Measurements from ENCODE around the gene PPP2R3C.
"Not testable (repeated sequence)": the region's sequence is repeated elsewhere in the genome, so short reads cannot be mapped to it uniquely, and the experiment has no call there.

Gene PPP2R3C

DNA sequence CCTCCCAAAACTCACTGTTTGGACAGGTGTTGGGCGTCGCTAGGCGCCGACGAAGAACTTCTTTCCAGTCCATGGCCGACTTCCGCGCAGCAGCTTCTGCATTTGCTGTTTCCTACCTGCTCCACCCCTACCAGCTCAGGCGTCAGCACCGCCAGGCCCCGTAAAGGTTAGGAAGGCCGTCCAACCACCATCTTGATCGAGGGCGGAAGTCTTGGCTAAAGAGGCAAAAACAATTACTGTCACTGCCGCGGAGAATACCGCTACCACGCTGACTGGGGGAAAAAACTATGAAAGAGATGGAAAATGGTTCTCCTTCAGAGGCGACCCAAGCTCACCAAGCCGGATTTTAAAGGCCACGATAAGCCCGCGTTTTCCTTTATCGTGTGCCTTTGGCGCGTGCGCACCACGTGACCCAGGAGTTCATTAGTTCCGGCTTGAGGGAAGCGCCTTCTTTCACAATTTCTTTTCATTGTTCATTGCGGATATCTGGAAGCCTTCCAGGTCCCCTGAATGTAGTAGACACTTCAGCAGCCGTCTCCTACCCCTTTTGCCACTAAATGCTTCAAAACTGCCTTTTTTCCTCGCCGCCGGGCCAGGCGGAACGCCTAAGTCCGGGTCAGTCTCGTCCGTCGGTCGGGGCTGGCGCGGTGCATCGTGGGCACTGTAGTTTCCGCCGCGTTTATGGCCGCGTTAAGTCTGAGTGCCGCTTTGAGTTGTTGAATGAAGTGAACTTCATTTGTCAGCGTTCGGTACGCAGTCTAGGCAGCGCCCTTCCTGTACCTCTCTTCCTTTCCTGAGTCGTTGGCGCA lies at the start of gene PPP2R3C, which contains the start of gene PRORP:
Gene PPP2R3C, minus strand, starts transcription at position 104 of the 809 bp plus-strand sequence. Its CDS starts 31 bp downstream, at position 73.
Gene PRORP, plus strand, starts transcription at position 666 of the 809 bp plus-strand sequence. CDS start 694 bp downstream, outside the sequence.
- DNase-seq, result peak; percentile 99

DNA sequence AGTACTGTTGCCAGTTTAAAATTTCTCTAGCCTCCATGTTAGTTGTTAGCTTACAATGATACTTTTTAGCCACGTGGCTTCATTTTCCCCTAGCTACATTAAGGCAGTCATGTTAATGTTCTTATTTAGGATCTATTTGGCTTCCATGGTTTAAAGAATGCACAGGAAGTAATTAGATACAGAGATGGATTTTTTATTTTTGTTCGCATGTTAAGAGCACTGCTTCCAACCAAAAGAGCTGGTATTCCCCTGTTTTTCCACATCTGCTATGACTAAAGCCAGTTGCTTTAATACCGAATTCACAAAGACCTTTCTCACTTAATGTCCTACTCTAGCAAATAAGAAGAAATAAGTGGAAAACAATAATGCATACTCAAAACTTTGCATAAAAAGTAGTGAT lies 45.7 kb upstream of the PPP2R3C start:
- no peak for DNase-seq

DNA sequence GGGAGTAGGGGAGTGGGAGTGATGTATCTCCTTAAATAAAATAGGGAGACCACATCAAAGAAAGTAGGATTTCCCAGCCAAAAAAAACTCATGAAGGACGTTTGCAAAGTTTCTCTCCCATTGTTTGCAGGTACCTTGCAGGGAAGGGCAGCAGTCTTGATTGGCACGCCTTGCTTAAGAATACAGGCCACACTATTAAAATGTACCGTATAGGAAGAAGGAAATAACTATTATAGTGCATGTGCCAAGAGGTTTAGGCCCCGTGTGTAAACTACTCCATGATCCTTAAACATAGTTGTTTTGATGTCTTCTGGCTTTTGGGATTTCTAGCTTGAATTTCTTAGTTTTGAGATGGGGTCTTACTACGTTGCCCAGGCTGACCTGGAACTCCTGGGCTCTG lies 43.1 kb upstream of the PPP2R3C start:
- DNase-seq, result no peak

DNA sequence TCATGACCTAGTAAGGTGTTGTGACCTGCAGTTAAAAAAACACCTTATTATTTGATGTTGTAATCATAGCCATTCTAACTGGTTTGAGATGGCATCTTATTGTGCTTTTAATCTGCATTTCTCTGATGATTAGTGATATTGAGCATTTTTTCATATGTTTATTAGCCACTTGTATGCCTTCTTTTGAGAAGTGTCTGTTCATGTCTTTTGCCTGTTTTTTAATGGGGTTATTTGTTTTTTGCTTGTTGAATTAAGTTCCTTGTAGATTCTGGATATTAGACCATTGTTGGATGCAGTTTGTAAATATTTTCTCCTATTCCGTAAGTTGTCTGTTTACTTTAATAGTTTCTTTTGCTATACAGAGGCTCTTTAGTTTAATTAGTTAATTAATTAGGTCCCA lies 41.6 kb upstream of the PPP2R3C start:
- no peak for DNase-seq

DNA sequence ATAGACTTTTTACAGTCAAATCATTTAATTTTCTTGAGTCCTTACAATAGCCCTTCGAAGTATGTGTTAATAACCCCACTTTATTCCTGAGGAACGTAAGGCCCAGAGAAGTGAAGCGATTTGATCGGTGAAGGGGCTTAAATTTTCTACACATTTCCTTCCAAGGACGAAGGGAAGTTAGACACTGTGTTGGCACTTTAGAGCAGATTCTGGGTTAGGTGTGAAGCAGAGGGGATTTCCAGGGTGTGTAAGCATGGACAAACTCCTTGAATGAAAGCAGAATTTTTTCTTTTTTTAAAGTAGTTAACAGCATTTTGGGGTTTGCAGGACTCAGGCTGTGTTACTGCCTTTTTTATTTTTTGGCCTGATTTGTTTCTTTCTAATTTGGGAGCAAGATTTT lies 39.4 kb upstream of the PPP2R3C start:
- DNase-seq, result no peak

DNA sequence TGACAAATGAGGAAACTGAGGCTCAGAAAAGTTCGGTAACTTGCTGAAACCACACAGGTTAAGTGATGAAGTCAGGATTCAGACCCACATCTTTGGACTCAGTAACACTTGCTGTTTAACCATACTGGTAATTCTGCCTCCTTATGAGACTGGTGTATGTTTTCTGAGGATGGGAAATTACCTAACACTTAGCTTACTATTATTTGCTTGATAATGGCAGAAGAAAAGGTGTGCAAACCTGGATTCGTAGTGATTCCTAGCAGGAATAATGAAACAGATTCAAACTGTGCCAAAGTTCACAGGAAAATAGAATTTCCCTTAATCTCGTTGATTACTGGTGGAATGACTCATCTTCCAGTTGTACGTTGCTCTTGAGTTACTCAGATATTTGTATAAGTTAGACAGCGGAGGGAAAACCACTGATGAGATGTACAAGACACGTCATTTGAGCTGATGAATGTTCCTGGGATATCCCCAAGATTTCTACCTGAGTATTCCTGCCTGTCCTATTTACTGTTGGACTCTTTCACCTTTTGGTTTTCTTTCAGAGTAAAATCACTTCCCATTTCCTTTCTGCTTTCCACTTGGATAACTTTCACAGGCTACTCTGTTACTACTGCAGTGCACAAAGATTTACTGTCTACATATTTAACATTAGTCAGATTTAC lies 38.1 kb upstream of the PPP2R3C start:
- DNase-seq, result no peak

DNA sequence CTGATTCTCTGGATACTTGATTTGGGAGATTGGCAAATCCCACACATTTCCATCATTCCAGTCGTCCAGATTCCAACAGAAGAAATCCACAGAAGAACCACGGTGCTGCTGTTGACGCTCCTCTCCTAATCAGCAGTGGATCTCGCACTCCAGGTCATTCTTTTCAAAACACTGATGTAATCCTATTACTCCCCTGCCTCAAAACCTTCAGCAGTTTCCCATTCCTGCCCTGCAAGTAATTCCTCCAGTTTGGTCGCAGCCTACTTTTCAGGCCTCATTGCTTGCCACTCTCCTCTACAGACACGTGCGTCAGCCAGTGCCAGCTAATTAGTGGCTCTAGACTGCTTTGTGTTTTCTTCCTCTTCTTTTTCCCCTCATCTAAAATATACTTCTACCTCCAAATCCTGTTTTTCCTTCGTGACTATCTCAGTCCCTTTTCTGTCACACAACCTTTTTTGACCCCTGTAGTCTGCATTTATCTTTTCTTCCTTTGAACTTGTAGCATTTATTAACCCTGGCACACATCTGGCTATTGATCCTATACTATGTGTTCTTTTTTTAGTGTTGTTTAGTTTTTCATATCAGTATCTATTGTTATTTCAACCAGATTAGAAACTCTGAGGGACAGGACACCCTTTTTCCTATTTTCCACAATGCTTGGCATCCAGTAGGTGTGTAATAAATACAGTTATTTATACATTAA lies 37.3 kb upstream of the PPP2R3C start:
- DNase-seq, result no peak

DNA sequence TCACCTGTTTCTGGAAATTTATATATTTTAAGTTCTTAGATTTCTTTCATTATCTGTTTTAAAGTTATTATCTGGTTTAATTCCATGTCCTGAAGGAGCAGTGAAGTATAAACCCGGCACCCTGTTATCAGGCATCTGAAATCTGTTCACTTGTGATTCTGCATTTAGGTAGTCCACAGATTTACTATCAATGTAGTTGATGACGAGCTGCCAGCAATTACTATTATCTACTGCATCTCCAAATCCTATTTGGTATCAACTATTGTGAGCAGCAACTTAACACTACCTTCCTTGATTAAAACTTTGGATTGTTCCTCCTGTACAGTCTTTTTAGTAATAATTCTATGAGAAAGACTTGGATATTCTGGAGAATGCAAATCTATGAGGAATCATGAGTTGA lies 36.7 kb upstream of the PPP2R3C start:
- DNase-seq, result no peak

DNA sequence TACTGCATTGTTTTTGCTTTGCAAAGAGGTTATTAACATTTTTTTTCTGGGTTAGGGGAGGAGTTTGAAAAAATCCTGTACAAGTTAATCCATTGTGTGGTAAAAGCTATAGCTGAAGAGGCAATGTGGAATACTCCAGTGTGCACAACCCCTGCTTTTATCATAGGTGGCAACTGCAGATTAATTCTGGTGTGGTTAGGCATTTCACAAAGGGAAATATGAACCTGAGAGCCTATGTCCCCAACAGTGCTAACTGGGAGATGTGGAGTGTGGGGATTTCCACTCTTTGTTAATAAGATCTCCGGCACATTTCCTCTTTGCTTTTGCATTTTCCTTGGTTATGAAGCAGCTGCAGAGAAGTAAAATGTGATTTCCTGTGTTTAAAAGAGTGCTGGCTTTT lies 34.2 kb upstream of the PPP2R3C start:
- no peak for DNase-seq

DNA sequence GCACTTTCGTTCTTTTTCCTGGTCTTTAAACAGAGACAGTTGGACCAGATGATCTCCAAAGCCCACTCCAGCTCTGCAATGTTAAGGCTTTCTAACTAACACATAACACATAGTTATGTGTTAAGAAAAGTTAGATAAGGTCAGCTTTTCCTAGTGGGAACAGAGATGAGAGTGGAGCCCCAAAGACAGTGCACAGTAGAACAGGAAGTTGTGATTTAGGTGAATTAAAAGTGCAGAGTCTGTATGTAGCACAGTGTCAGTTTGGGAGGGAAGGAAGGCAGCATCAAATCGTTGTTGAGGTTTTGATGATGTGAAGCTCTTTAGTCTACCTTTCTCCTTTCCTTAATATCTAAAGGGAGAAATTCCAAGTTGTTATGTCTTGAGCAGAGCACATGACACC lies 32.2 kb upstream of the PPP2R3C start:
- DNase-seq, result no peak

DNA sequence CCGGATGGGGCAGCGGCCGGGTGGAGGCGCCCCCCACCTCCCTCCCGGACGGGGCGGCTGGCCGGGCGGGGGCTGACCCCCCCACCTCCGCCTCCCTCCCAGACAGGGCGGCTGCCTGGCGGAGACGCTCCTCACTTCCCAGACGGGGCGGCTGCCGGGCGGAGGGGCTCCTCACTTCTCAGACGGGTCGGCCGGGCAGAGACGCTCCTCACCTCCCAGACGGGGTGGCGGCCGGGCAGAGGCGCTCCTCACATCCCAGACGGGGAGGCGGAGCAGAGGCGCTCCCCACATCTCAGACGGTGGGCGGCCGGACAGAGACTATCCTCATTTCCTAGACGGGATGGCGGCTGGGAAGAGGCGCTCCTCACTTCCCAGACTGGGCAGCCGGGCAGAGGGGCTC lies 30.7 kb upstream of the PPP2R3C start:
- not testable (repeated sequence) for DNase-seq

DNA sequence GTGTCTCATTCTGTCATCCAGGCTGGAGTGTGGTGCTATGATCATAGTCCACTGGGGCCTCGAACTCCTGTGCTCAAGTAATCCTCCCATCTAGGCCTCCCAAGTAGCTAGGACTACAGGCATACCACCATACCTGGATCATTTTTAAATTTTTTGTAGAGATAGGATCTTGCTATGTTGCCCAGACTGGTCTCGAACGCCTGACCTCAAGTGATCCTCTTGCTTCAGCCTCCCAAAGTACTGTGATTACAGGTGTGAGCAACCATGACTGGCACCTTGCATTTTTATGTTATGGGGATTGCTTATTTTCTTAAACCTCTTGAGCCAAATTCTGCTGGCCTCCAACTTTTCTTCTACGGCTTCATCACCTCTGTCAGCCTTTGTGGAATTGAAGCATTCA lies 27.4 kb upstream of the PPP2R3C start:
- DNase-seq, result no peak

DNA sequence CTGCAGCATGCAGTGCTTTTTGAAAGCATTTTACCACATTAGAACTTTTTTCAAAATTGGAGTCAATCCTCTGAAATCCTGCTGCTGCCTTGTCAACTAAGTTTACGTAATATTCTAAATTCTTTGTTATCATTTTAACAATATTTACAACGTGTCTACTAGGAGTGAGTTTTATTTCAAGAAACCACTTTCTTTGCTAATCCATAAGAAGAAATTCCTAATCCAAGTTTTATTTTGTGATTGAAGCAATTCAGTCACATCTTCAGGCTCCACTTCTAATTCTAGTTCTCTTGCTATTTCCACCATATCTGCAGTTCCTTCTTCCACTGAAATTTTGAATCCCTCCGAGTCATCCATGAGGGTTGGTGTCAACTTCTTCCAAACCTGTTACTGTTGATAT lies 25.9 kb upstream of the PPP2R3C start:
- DNase-seq, result no peak

DNA sequence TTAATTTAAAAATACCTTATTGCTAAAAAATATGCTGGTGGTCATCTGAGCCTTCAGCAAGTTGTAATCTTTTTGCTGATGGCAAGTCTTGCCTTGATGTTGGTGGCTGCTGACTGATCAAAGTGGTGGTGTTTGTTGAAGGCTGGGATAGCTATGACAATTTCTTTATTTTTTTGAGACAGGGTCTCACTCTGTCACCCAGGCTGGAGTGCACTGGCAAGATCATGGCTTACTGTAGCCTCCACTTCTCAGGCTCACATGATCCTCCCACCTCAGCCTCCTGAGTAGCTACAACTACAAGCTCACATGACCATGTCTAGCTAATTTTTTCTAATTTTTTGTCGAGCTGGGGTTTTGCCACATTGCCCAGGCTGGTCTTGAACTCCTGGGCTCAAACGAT lies 25.4 kb upstream of the PPP2R3C start:
- DNase-seq, result no peak

DNA sequence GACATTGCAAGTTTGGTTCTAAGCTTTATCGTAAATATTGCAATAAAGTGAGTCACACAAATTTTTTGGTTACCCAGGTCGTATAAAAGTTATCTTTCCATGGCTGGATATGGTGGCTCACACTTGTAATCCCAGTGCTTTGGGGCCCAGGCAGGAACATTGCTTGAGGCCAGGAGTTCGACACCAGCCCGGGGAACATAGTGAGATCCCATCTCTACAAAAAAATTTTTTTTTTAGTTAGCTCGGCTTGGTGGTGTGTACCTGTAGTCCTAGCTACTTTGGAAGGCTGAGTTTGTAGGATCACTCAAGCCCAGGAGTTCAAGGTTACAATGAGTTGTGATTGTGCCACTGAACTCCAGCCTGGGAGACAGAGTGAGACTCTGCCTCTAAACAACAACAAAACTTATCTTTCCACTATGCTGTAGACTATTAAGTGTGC lies 24.9 kb upstream of the PPP2R3C start:
- no peak for DNase-seq

DNA sequence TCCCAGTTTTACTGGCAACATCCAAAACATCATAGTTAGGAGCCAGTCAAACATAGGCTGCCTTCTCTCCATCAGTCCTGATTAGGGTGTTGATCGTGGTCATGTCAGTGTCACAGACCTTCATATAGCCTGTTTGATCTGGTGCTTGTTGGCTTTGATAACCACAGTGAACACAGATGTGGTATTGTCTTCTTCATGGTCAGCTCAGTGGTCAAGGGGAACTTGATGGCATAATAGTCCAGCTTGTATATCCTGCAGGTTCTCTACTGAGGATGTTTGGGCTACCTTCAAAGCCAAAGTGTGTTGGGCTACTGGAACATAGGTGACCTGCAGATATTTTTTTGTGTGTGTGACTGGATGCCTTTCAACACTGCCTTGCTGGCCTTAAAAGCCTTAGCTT lies 22.2 kb upstream of the PPP2R3C start:
- no peak for DNase-seq

DNA sequence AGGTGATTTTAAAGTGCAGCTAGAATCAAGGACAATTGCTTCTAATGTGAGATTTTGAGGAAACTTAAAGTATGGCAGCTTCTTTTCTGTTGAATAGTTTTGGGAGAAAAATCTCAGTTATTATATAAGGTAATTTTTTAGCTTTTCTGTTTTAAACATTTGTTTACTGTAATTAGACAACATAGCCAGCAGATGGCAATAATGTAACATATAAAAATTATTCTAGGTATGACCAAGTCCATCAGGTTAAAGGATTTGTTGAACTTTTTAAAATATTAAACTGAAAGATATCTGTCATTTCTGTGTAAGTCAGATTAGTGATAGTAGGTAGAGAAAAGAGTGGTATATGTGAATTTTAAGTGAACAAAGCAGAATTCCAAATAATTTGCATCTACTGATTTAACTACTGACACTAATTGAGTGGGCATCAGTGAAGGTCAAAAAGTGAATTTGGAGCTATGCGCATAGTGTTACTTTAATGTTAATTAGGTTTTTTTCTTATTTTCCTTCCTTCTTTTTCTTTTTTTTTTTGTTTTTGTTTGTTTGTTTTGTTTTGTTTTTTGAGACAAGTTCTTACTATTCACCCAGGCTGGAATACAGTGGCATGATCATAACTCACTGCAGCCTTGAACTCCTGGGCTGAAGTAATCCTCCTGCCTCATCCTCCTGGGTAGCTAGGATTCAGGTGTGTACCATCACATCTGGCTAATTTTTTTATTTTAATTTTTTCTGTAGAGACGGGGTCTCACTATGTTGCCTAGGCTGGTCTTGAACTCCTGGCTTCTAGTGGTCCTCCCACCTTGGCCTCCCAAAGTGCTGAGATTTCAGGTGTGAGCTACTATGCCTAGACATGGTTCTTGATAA lies 19.2 kb upstream of the PPP2R3C start:
- no peak for DNase-seq

DNA sequence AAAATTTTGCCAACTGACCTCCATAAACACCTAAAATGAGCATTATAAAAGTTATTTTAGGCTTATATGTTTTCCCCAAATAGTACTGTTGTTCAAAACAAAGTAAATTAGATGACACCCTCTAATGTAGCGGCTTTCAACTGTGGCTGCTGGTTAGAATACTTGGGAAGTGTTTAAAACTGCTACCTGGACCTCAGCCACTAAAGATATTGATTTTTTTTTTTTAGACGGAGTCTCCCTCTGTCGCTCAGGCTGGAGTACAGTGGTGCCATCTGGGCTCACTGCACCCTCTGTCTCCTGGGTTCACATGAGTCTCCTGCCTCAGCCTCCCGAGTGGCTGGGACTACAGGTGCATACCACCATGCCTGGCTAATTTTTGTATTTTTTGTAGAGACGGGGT lies 16.8 kb upstream of the PPP2R3C start:
- no peak for DNase-seq

DNA sequence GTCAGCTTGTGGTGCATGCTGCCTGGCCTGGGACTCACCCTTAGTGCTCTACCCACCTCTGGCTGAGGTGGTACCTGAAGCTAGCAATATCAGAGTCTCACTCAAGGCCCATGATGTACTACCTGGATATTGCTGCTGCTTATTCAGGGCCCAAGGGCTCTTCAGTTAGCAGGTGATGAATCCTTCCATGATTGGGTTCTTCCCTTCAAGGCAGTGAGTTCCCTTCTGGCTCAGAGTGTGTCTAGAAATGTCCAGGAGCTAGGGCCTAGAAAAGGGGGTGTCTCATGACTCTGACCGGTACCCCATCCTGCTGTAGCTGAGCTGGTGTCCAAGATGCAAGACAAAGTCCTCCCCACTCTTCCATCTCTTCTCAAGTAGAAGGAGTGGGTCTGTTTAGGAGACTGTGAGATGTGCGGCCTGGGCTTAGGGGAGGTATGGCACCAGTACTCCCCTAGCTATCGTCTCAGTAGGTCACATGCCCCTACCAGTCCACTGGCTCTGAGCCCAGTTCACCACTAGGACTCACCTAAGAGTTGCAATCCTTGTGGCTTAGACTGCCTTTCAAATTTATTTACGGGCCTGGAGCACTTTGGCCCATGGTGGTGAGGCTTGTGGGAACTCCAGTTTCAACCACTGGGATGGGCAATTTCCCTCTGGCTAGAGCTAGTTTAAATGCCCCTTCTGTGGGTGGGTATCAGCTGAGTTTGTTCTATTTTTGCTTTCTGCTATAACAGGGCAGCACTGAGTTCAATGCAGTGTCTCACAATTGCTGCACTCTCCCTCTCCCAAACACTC lies 12.7 kb upstream of the PPP2R3C start:
- DNase-seq, result no peak

DNA sequence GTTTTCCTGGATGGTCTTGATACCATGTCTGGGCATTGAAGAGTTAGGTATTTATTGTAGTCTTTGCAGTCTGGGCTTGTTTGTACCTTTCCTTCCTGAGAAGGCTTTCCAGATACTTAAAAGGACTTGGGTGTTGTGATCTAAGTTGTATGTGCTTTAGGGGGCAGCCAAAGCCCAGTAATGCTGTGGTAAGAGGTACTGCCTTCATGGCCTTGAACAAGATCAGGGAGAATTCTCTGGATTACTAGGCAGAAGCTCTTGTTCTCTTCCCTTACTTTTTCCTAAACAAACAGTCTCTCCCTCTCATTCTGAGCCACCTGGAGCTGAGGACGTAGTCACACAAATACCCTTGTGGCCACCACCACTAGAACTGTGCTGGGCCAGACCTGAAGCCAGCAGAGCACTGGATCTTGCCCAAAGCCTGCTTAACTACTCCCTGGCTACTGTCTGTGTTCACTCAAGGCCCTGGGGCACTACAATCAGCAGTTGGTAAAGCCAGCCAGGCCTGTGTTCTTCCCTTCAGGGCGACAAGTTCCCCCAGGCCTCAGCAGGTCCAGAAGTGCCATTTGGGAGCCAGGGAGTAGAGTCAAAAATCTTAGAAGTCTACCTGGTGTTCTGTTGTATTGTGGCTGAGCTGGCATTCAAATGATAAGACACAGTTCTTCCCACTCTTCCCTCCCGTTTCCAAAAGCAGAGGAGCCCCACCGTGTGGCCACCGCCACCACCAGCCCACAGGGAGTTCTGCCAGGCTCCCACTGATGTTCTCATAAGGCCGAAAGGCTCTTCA lies 11.9 kb upstream of the PPP2R3C start:
- DNase-seq, result no peak

DNA sequence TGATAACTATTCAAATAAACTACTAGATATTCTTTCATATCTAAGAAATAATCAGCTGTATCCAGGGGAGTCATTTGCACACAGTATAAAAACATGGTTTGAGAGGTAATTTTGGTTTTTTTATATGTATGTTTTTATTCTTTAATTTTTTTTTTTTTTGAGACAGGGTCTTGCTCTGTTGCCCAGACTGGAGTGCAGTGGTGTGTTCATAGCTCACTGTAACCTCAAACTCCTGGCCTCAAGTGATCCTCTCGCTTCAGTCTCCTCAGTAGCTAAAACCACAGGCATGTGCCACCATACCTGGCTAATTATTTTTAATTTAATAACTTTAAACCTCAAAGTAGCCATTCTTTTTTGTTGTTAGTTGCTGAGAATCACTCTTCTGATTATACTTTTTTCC lies 2.3 kb upstream of the PPP2R3C start:
- no peak for DNase-seq
